Thyroid gland (tissue), 4 donors: ENCODE measurements around the gene LCE5A. TPM values are rescaled to one million over a fixed set of nuclear protein-coding genes. Genes with fewer than 3 reads are reported as not detected.

Source experiments
- DNase-seq, 2 donors: peaks; one replicate each; pipeline ENCODE4 v3.0.0-alpha.2; 2019
- H3K27ac ChIP-seq, 3 donors: fragments of 200-600 bp; sonication (generic); 1 replicate in 2 of 3; 2 replicates in 1 of 3; pipeline ENCODE4 v1.5.1; 2016 to 2019; ENCODE audit warnings: mild to moderate bottlenecking in 1 of 3, moderate library complexity in 1 of 3
- H3K27me3 ChIP-seq: fragments of 200-600 bp; sonication (generic); one replicate; pipeline ENCODE4 v1.5.1; 2019
- H3K36me3 ChIP-seq, 2 donors: fragments of 200-600 bp; sonication (generic); one replicate each; pipeline ENCODE4 v1.5.1; 2016 to 2019
- H3K4me1 ChIP-seq, 2 donors: fragments of 200-600 bp; sonication (generic); one replicate each; pipeline ENCODE4 v1.5.1; 2017 to 2019
- H3K4me3 ChIP-seq, 3 donors: fragments of 200-600 bp; sonication (generic); replicated peaks in 1 of 3; 1 replicate in 2 of 3; 2 replicates in 1 of 3; pipeline ENCODE4 v1.5.1; 2016; ENCODE audit warnings: mild to moderate bottlenecking in 1 of 3
- H3K9me3 ChIP-seq: fragments of 200-600 bp; sonication (generic); one replicate; pipeline ENCODE4 v1.5.1; 2017
- POLR2A ChIP-seq, 2 donors: fragments of 450-650 bp; IDR thresholded peaks; one replicate each; pipeline ENCODE4 v1.6.1; 2017; ENCODE audit warnings: antibody characterized with exemption in 2 of 2, mild to moderate bottlenecking in 2 of 2, moderate library complexity in 1 of 2
- WGBS, 2 donors: methylation state at CpG; one replicate each; pipeline ENCODE4 v1.1.5; 2017; 5-methylcytosine and 5-hydroxymethylcytosine counted together
- intact Hi-C: fragments of 100-400 bp; cut with DNase I; formaldehyde crosslinking; loops from one replicate; pipeline ENCODE4 v1.15.1; 2023
- total RNA-seq, 4 donors: library from RNA; depleted of rRNA; stranded (reverse); fragments of >200 nt; gene quantifications; one replicate each; pipeline ENCODE4 v1.2.3, GENCODE V29; 2016
- TF ChIP-seq, protein P1 (sequence below), 6 experiments: fragments of 200-600 bp in 3 of 6; fragments of 450-650 bp in 3 of 6; sonication (generic) in 3 of 6; IDR thresholded peaks; one replicate each; pipeline ENCODE4 v1.5.1; 2016 to 2019; ENCODE audit warnings: antibody characterized with exemption in 6 of 6, mild to moderate bottlenecking in 2 of 6, inconsistent platforms in 1 of 6, moderate library complexity in 1 of 6

The LCE5A gene
- total RNA-seq, 4 donors from 2014 or later, result not detected

DNA sequence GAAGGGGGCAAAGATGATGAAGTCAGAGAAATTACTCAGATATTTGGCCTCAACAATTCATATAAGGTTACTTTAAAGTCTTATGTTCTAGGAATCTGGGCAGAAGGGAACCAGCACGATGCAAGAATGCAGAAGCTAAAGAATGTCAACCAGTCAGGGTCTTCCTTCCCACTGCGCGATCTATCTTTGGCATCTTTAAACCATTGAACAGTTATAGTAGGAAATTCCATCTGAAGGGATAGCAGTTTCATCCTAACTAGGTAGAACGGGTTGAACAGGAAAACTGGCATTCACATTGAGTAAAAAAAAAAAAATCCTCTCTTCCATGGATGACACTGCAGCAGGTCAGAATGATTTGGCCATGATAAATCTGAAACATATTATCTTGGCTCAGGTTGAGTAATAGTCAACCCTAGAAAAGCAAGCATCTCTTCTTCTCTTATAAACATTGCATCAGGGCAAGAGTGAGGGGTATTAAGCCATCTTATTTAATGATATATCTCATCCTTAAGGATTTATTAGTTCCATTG lies 10.0 kb downstream of the LCE5A start:
- TF ChIP-seq POLR2A (IDR thresholded peaks at IDR 0.05), result no peak
- TF ChIP-seq, protein P1, sequence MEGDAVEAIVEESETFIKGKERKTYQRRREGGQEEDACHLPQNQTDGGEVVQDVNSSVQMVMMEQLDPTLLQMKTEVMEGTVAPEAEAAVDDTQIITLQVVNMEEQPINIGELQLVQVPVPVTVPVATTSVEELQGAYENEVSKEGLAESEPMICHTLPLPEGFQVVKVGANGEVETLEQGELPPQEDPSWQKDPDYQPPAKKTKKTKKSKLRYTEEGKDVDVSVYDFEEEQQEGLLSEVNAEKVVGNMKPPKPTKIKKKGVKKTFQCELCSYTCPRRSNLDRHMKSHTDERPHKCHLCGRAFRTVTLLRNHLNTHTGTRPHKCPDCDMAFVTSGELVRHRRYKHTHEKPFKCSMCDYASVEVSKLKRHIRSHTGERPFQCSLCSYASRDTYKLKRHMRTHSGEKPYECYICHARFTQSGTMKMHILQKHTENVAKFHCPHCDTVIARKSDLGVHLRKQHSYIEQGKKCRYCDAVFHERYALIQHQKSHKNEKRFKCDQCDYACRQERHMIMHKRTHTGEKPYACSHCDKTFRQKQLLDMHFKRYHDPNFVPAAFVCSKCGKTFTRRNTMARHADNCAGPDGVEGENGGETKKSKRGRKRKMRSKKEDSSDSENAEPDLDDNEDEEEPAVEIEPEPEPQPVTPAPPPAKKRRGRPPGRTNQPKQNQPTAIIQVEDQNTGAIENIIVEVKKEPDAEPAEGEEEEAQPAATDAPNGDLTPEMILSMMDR (IDR thresholded peaks at IDR 0.05), result no peak
- 58 to 62% methylated on average over 4 of the region's 4 CpGs for WGBS, 2 donors
- intact Hi-C loops, result no loop called here
- H3K36me3 ChIP-seq, result no peaks in the 10 kb centered on the region
- H3K27me3 ChIP-seq, result peaks cover 6% of the 10 kb centered on the region
- DNase-seq, result no peak
- peaks cover 0 to under 1% of the 10 kb centered on the region in 2 donors for H3K4me1 ChIP-seq
- H3K4me3 ChIP-seq, result no peak overlapping the region
- H3K27ac ChIP-seq, result no peak overlapping the region
- H3K9me3 ChIP-seq, result no peaks in the 10 kb centered on the region

DNA sequence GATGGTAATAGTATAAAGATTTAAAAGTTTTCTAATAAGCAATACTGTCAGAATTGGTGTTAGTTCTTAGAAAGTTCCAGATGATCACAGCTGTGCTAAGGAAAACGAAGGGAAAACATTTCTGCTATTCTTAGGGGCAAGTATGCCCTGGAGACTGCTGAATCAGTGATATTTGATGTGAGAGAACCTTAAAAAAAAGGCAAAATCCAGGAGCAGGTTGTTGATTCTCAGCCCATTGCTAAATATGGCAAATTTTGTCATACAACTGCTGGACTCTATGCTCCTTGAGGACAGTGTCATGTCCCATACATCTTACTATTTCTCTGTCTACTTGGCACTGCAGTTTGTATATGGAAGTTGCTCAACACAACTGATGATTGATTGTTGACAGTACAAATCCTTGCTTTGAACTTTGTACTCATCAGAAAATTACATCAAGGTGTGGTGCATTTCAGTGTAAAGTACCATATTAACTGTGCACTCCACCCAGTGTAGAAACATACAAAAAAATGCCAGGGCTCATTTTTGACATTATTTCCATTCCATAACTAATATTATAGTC lies 14.6 kb downstream of the LCE5A start:
- intact Hi-C loops, result no loop called here
- Histone ChIP-seq H3K4me3 (no peak overlapping the region), H3K36me3 (no peaks in the 10 kb centered on the region), H3K27me3 (no peaks in the 10 kb centered on the region), H3K9me3 (no peaks in the 10 kb centered on the region), H3K27ac (no peak overlapping the region), H3K4me1 (no peaks in the 10 kb centered on the region)
- 10 to 24% methylated on average over 1 of the region's 1 CpG for WGBS, 2 donors
- TF ChIP-seq, protein P1 (IDR thresholded peaks at IDR 0.05), result no peak
- no peak for TF ChIP-seq POLR2A (IDR thresholded peaks at IDR 0.05)
- no peak for DNase-seq

DNA sequence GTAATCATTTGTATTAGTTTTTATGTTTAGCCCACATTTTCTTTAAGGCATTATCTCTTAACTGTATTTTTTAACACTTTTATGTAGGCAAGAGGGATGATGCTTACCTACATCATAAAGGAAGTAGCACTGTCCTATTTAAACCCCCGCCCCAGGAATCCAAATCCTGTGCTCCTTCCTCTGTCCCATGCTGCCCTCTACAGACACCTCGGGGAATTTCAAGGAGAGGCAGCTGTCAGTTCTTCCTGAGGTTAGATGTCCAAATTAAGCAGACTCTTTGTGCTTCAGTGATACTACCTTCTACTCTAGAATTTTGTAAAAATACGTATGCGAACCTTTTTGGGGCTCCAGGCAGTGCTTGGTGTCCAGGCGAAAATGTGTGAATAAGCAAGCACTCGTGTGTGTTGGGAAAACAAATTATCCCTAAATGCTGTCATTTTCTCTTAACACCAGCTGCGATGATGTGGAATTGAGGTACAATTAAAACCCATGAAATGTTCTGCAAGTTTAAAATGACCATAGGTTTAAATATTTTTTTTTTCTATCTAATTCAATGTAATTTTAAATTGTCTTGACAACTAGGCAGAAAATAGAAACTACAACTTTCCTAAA lies 22.8 kb downstream of the LCE5A start:
- no peak overlapping the region for H3K27ac ChIP-seq
- H3K36me3 ChIP-seq, result no peaks in the 10 kb centered on the region
- H3K9me3 ChIP-seq, result no peaks in the 10 kb centered on the region
- H3K4me1 ChIP-seq, result no peaks in the 10 kb centered on the region
- TF ChIP-seq, protein P1 (IDR thresholded peaks at IDR 0.05), result peak in 3 of 6 experiments; percentile 11 to 35 (median 14)
- no peak for TF ChIP-seq POLR2A (IDR thresholded peaks at IDR 0.05)
- DNase-seq, result no peak
- intact Hi-C loops, result no loop called here
- 27% methylated on average over 7 of the region's 7 CpGs for WGBS, 2 donors
- H3K27me3 ChIP-seq, result no peaks in the 10 kb centered on the region
- no peak overlapping the region for H3K4me3 ChIP-seq

DNA sequence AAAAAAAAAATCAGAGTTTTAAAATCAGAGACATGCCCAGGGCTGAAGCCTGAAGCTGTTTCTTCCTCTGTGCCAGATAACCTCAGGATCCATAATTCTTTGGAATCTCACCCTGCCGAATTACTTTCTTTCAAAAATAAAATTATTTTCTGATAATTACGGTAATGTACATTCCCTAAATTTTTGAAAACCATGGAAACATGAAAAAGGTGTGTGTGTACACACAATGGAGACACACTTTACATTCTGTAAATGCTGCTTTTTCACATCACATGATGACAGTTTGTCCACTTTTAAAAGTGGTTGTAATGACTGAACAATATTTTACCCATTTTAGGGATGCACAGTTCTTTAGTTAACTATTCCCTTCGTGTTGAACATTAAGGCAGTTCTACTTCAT lies 25.2 kb downstream of the LCE5A start:
- no peak for DNase-seq
- 65 to 75% methylated on average over 3 of the region's 3 CpGs for WGBS, 2 donors
- no peak overlapping the region for H3K4me3 ChIP-seq
- H3K4me1 ChIP-seq, result no peaks in the 10 kb centered on the region
- TF ChIP-seq POLR2A (IDR thresholded peaks at IDR 0.05), result no peak
- TF ChIP-seq, protein P1 (IDR thresholded peaks at IDR 0.05), result no peak
- no peaks in the 10 kb centered on the region for H3K9me3 ChIP-seq
- no peak overlapping the region for H3K27ac ChIP-seq
- H3K27me3 ChIP-seq, result no peaks in the 10 kb centered on the region
- intact Hi-C loops, result no loop called here
- no peaks in the 10 kb centered on the region for H3K36me3 ChIP-seq

DNA sequence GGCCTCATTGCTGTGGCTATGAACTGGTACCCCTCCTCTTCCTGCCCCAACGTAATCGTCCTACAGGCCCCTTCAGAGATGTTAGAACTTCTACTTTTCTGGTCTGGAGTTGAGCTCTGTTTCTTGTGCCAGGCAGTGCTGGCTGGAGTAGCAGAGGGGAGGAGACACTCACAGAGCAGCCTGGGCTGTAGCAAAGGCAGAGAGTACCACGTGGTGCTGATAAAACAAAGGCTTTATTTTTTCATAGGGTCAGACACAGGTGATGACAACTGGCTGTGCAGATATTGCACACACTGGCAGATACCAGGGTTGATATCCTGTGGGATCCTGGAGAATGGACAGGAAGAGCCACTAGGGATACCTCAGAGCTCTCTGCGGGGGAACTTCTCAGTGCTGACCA lies 26.9 kb downstream of the LCE5A start:
- WGBS, 2 donors, result 31 to 51% methylated on average over 4 of the region's 4 CpGs
- TF ChIP-seq POLR2A (IDR thresholded peaks at IDR 0.05), result no peak
- TF ChIP-seq, protein P1 (IDR thresholded peaks at IDR 0.05), result no peak
- no peak overlapping the region for H3K4me3 ChIP-seq
- no peak overlapping the region for H3K27ac ChIP-seq
- H3K4me1 ChIP-seq, result no peaks in the 10 kb centered on the region
- no peaks in the 10 kb centered on the region for H3K27me3 ChIP-seq
- no peaks in the 10 kb centered on the region for H3K36me3 ChIP-seq
- no peaks in the 10 kb centered on the region for H3K9me3 ChIP-seq
- intact Hi-C loops, result no loop called here
- DNase-seq, result no peak
